GM19455 (cell line): Measurements from ENCODE around the gene STK38.

Experiments used
- ATAC-seq: cut with Tn5 transposase; IDR thresholded peaks from one replicate; pipeline ENCODE4 v1.9.1; 2021; ENCODE audit not compliant: unreplicated experiment

Gene STK38

GRCh38 chr6:36566418-36566905, 19.2 kb upstream of the STK38 start:
- ATAC-seq: no peak

- ATAC-seq: no peak
These were observed 16.6 kb upstream of the STK38 start for GRCh38 chr6:36563928-36564284.

DNA sequence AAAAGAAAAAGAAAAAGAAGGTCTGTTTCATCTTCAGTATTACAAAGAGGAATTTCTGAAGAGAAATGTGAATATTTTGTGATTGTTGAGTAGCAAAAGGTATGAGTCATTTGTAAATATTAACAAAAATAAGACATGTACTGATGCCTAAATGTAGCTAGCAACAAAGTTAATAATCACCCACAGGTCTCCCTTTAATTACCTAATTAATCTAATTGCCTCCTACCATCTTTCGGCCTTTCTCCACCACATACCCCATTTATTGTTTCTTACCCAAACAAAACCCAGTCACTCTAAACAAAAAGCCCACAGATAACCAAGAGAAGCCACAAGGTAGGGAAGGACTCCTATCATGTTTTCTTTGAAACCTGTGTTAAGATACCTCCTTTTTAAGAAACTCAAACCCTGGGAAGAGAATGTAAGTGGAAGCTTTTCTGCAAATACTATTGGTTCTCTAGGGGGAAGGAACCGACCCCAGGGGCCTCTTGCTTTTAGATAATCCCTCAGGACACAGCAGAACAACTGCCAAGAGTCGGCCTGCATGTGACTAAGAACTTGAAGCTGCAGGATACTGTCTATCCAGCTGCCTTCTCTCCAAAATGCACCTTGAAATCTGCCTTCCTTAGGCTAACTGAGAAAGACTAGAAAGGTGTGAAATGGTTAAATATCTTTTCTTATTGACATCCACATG, 16.1 kb upstream of the STK38 start:
- ATAC-seq: no peak

DNA sequence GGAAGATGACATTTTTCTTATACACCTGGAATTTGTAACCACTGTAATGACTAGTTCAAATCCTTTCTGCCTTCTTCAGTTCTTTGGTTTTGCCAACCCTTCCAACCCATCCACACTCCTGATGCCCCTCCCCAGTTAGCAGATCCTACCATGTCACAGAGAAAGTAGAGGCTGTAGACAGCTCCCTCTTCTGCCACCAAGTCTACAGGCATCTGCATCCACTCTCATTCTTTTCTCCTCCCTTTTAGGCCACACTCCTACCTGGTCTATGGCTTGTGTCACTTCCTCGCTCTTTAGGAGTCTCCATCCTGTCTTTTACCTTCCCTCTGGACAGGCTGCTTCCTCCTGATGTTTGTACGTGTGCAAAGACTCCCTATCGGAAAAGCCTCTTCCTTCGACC, 13.5 kb upstream of the STK38 start:
- ATAC-seq: no peak

- ATAC-seq: no peak
These were observed 11.9 kb upstream of the STK38 start for GRCh38 chr6:36559011-36559793.

DNA sequence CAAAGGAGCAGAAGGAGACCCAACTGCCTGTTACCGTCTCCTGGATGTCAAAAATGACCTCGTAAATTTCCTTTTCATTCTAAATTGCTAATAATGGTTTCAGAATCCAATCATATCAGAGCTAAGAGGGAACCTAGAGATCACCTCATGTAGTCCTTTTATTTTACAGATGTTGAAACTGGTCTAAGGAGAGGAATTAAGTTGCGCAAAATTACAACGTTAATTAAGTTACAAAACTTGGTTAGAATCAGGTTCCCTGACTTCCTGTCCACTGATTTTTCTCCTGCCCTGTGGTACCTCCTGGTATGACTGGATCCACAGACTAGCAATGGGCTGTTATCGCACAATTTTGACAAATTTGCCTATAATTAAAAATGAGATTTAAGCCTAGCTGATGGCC, 9.0 kb upstream of the STK38 start:
- no peak for ATAC-seq

DNA sequence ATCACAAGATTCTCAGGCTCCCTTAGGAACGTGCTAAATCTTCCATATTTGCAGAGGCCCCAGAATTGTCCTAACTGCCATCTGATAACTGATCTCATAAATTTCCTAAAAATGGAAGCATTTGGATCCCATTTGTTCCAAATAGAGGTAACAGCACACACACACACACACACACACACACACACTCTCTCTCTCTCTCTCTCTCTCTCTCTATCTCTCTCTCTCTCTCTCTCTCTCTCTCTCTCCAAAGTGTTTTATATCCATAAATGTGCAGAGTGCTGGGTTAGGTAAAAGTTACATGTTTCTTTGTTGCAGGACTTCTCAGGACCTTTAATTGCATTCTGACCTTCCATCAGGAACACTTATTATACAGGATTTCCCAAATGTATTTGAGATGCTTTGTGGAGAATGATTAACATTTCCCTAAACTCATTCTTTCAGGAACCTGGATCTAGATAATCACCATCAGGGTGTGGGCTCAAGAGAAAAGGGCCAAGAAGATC, 8.5 kb upstream of the STK38 start:
- ATAC-seq: no peak

- ATAC-seq: no peak
These were observed 3.3 kb upstream of the STK38 start for GRCh38 chr6:36550473-36551000.

- no peak for ATAC-seq
These were observed 1.1 kb upstream of the STK38 start for GRCh38 chr6:36548401-36548743.

GRCh38 chr6:36547646-36548400, 544 bp upstream of the STK38 start:
- ATAC-seq: no peak

GRCh38 chr6:36546308-36546919, 865 bp downstream of the STK38 start:
- no peak for ATAC-seq

- ATAC-seq: no peak
These were observed 1.4 kb downstream of the STK38 start for GRCh38 chr6:36545767-36546307.

GRCh38 chr6:36544228-36544627, 3.1 kb downstream of the STK38 start:
- ATAC-seq: no peak

GRCh38 chr6:36542041-36542440, 5.2 kb downstream of the STK38 start:
- no peak for ATAC-seq

- ATAC-seq: no peak
These were observed 7.3 kb downstream of the STK38 start for GRCh38 chr6:36539814-36540568.

GRCh38 chr6:36536873-36537547, 10.3 kb downstream of the STK38 start:
- no peak for ATAC-seq

GRCh38 chr6:36533321-36533720, 14.0 kb downstream of the STK38 start:
- no peak for ATAC-seq

- ATAC-seq: no peak
These were observed 21.2 kb downstream of the STK38 start for GRCh38 chr6:36526066-36526465.

- no peak for ATAC-seq
These were observed 21.9 kb downstream of the STK38 start for GRCh38 chr6:36525346-36525745.
